Prostate gland (tissue), 2 donors: Measurements from ENCODE around the gene NCOA5.

ENCODE experiments used
- CTCF ChIP-seq, 4 experiments: fragments of 200-600 bp in 2 of 4; fragments of 450-650 bp in 2 of 4; sonication (generic) in 2 of 4; IDR thresholded peaks; 1 replicate in 3 of 4; 2 replicates in 1 of 4; pipeline ENCODE4 v1.5.1; 2016 to 2019; ENCODE audit warnings: antibody characterized with exemption in 4 of 4, mild to moderate bottlenecking in 2 of 4, moderate library complexity in 2 of 4
- POLR2A ChIP-seq: fragments of 450-650 bp; IDR thresholded peaks from one replicate; pipeline ENCODE4 v1.6.1; 2016; ENCODE audit warnings: antibody characterized with exemption, mild to moderate bottlenecking
- POLR2AphosphoS5 ChIP-seq: sonication (generic); formaldehyde crosslinking; IDR thresholded peaks from one replicate; pipeline ENCODE4 v1.6.1; 2017; ENCODE audit warnings: antibody characterized with exemption

- TF ChIP-seq POLR2A, result no peak
- TF ChIP-seq CTCF (IDR thresholded peaks at IDR 0.05), result no peak
- no peak for TF ChIP-seq POLR2AphosphoS5
Observed at GRCh38 chr20:46073443-46073842, 16.3 kb downstream of the NCOA5 start.
